GM18517 (cell line): ENCODE data around the gene TKT.

Experiments used
- ATAC-seq: cut with Tn5 transposase; IDR thresholded peaks from one replicate; pipeline ENCODE4 v1.9.1; 2021; ENCODE audit warnings: mild to moderate bottlenecking, moderate library complexity; ENCODE audit not compliant: unreplicated experiment

Gene TKT

GRCh38 chr3:53183514-53183913, 72.3 kb downstream of the TKT start:
- ATAC-seq = no peak

- ATAC-seq = no peak
These were observed 73.0 kb downstream of the TKT start for GRCh38 chr3:53182764-53183355.

GRCh38 chr3:53181528-53181927, 74.3 kb downstream of the TKT start:
- no peak for ATAC-seq

- ATAC-seq = peak; percentile 14
These were observed 74.8 kb downstream of the TKT start for GRCh38 chr3:53181024-53181371.

DNA sequence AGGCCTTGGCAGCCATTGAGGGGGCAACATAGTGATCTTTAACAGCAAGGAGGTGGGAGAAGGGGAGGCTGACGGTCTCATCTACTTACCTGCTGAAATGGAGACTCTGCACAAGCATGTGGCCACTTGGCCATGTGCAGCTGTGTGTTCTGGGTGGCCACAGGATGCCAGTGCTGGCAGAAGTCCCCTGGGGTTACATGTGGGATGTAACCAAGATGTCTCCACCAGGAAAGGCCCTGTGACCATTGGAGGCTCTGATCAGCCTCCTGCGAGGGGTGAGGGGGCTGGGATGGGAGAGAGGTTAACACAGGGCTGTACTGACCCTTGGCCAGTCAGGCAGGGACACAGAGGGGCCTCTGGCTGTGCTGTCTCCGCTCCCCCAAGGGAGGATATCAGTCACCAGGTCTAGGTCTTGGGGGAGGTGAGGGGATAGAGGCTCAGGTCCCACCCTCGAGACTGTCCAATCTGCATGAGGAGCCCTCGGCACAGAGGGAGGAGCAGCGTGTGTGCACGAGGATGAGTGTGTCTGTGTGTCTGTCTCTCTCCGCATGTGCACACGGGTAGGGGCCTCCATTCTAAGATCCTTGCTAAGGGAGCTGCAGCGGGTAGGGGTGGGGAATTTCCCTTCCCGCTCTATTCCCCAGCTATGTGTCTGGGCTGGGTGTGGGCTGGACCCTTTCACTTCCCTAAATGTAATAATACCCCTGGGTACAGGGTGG, 75.4 kb downstream of the TKT start:
- peak; percentile 86 for ATAC-seq

GRCh38 chr3:53179580-53179979, 76.2 kb downstream of the TKT start:
- no peak for ATAC-seq

DNA sequence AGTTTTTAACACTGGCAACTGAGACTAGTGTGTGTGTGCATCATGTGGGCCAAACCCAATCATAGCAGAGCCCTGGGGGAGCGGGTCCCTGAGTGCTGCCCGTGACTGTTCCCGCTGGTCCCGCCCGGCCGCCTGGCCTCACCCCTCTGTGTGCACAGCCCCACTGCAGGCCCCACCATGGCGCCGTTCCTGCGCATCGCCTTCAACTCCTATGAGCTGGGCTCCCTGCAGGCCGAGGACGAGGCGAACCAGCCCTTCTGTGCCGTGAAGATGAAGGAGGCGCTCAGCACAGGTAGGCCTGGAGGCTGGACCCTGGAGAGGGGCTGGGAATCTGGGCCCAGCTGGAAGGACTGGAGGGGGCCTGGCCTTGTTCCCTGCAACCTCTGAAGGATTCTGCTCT, 77.6 kb downstream of the TKT start:
- no peak for ATAC-seq

DNA sequence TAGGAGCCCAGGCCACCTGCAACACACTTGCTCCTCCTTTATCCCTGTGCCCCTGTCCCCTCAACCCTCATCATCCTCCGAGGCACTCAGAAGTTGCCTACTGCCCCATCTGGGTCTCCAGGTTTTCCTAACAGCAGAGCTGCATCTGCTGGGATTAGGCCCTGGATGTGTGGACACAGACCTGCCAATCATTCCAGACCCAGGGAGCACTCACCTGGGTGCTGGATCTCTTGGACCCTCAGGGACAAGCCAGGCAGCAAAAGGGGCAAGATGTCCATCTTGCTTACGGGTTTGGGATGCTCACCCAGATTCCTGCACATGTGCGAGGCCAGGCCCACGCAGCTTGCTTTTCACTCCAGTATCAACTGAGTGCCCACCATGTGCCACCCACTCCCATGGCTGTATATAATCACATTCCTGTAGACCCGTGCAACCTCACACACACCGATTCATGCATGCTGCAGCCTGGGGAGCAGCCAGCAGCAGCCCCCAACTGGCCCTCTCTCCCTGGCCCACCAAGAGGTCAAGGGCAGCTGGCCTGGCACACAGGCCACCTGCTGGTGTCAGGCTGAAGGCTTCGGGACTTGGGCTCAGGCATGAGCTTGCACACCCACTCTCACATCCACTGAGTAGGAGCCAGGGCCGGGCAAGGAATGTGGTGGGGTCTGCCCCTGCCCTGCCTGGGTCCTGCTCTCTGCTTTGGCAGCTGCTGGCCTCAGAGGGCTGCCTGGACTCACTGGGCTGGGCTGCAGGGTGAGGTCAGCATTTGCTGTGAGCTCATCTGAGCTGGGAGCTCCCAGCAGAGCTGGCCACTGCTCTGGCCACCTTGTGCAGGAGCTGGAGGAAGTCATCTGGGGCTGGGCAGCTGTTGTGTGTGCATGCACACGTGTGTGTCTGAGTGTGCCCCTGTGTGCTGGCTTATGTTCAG, 79.9 kb downstream of the TKT start:
- no peak for ATAC-seq
